Skeletal muscle cell (primary cell): ENCODE measurements around the gene MTHFR.

ENCODE experiments used
- DNase-seq: peaks from one replicate; pipeline ENCODE4 v3.0.0-alpha.2; 2010; ENCODE audit warnings: low read depth
- H3K4me3 ChIP-seq: 2 replicates; pipeline ENCODE4 v1.5.1; 2011; ENCODE audit warnings: low read depth, mild to moderate bottlenecking, control low read depth, low read length, moderate library complexity

Gene MTHFR

GRCh38 chr1:11741919-11742558 is 63.7 kb downstream of the MTHFR start:
- DNase-seq = no peak
- H3K4me3 ChIP-seq = no peak overlapping the region

DNA sequence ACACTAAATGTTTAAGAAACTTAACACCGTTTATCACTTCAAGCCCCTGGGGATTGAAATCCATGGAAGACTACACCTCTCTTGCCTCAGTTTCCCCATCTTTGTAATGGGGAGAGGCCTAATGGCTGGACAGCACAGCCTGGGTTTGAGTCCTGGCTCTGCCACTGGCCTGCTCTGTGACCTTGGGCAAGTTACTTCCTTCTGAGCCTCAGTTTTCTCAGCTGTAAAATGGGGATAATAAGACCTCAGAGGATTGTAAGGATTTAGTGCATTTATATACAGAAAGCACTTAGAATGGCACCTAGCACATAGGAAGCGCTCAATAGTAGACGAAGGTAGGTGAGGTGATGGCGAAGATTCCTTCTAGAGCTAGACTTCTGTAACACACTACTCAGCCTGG is 64.3 kb downstream of the MTHFR start:
- DNase-seq = no peak
- no peak overlapping the region for H3K4me3 ChIP-seq

DNA sequence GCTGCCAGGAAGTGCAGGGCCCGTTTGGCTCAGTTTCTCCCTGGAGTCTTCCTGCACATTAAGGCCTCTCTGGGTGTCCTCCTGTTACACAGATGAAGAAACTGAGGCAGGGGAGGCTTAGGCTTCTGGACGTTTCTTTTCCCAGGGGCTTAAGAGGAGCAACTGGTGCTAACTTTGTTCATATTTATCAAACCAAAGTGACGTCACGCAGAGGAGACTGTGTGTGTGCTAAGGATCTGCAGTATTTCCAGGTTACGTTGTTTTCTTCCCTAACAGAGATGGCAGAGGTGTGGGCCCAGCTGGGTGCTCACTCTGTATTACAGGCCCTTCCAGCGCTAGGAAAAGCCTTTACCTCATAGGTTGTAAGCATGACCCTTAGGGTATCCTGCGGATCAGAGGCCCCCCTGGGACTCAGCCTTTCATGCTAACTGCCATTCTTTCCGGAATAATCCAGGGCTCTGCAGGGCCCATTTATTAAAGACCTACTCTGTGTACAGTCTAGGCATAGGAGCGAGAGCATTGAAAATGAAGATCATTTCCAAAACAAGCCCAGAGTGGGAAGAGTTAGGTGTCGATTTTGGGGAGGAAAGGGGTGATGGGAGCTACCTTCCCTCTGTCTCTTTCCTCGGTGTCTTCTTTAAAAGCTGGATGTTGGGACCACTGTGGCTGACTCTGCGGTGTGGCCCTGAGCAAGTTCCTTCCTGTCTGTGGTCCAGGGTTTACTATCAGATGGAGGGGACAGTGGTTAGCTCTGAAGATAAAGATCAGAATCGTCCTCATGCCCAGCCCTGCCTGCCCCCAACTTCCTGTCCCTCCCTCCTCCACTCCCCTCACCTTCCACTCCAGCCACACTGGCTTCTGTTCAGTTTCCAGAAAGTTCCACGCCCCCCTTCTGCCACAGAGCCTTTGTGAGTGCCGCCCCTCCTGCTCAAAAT is 65.2 kb downstream of the MTHFR start:
- no peak for DNase-seq
- no peak overlapping the region for H3K4me3 ChIP-seq

DNA sequence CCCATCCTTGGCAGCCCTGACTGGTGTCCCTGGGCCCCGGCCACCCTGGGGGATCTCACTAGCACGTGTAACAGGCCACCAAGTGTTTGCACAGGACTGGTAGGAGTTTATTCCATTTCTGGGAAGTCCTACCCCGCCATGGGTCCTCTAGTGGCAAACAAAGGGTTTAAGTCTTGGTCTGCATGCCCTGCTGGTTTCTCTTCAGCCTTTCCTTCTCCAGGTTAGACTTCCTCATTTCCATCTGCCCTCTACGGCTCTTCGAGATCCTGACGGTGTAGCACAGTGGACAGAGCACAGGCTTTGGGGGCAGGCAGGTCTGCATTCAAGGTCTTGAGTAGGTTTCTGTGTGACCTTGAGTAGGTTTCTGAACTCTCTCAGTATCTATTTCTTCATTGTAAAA is 67.0 kb downstream of the MTHFR start:
- no peak for DNase-seq
- H3K4me3 ChIP-seq = no peak overlapping the region

DNA sequence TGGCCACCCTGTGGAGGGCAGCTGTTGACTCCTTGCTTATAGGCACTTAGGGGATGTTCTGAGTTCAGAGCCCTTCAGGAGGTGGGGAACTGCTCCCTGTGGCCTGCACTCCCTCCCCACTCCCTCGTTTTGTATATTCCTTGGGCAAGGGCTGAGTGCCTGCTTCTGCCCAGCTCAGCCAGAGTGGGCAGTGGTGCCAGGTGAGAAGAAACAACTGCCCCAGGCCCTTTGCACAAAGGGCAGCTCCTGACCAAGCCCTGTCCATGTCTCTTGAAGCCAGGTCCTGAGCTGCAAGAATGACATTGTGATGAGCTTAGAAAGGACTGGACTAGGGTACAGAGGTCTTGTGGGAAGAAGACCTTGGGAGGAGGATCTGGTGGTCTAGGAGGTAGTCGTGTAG is 67.7 kb downstream of the MTHFR start:
- no peak overlapping the region for H3K4me3 ChIP-seq

GRCh38 chr1:11736746-11737639 is 68.8 kb downstream of the MTHFR start:
- peak; percentile 67 for DNase-seq

More for the DNA sequence above, 67.7 kb downstream of the MTHFR start:
- DNase-seq = no peak

DNA sequence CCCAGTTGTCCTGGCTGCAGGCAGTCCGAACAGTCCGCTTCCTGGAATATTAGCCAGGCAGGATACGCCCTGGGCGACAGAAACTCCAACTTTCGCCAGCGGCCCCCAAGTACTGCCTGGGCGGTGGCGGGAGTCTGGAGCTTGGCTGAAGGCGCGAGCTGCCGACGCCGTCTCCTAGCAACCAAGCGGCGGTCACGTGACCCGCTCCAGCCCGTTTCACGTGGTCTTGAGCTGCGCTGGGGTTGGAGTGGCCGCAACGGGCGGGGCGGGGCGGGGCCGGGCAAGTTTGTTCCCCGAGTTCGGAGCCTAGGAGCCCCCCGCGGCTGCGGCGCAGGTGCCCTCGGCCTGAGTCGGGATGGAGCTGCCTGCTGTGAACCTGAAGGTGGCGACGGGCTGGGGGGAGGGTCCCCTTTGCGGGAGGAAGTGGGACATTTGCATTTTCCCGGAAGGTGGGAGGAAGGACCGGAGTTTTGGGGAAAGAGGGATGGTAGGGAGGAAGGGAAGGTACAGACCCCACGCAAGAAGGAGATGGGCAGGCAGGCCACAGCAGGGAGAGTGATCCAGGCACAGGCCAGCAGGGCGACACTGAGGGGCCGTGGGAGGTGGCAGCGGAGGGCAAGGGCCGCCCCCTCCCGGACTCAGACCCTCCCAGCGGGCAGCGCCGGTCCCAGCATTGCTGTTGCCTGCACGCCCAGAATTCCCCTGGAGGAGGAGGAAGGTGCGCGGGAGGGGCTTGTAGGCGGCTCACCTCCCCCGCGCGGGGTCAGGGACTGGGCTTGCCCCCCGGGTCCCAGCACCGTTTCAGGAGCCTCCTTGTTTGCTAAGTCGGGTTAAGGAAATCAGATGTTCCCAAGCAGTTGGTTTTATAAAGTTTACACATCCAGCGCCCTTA is 69.7 kb downstream of the MTHFR start, which contains the start of gene AGTRAP:
TSS of gene AGTRAP (plus strand) at position 283 of the 892 bp plus-strand sequence. CDS start at position 356, 73 bp downstream.
- peak; percentile 61 for DNase-seq
- H3K4me3 ChIP-seq = peak within 1 kb of the TSS; percentile 97

More at GRCh38 chr1:11736746-11737639, 68.8 kb downstream of the MTHFR start:
- H3K4me3 ChIP-seq = peak overlapping the region; percentile 97
